GM19397 (cell line): ENCODE data around the gene ZBTB7C.

ENCODE experiments used
- ATAC-seq: cut with Tn5 transposase; IDR thresholded peaks from one replicate; pipeline ENCODE4 v1.9.1; 2021; ENCODE audit warnings: mild to moderate bottlenecking, moderate library complexity; ENCODE audit not compliant: unreplicated experiment

Gene ZBTB7C

DNA sequence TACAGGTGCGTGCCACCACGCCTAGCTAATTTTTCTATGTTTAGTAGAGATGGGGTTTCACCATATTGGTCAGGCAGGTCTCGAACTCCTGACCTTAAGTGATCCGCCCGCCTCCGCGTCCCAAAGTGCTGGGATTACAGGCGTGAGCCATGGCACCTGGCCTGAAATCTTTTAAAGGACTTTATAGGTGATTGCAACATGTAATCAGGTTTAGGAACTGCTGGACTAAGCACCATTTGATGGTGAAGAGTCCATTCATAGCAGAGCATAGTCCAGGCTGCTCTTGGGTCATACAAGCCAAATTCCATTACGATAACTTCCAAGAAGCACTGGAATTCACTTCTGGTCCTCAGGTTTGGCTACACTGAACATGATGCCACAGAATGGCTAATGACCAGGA lies 278.1 kb downstream of the ZBTB7C start:
- no peak for ATAC-seq

DNA sequence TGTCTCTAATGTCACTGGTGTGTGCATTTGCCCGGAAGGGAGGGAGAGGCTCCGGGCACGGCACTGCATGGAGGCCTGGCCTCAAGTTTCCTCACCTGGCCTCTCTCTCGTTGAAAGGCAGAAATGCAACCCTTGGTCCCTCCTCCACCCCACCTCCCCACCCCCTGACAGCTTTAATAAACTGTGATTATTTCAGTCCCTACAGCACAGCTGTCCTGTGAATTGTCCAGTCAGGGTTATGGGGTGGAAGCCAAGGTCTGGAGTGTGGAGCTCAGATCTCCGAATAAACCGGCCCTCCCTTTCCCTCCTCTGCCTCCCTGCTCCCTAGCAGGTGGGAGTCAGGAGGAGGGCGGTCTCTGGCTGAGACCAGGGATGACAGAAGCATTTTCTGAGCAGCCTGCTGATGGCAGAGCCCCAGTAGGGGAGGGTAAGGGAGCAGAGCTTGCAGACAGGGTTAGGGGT lies 279.5 kb downstream of the ZBTB7C start:
- no peak for ATAC-seq

DNA sequence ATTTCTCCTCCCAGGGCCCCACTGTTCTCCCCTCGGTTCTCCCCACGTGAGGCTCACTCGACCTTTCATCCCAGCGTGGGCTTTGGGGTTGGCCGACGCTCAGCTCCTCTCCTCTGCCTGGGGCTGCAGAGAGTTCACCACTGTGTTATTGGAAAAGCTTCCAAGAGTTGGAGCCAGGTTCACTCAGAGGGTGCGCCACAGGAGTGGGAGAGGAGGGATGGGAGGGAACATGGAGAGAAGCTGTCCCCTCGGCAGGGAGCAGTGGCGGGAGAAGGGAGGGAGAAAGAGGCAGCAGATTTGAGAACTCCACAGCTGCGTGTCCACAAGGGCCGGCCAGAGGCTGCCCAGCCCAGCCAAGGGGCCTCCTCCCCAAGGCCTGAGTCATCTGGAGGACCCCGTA lies 281.6 kb downstream of the ZBTB7C start:
- ATAC-seq, result no peak

DNA sequence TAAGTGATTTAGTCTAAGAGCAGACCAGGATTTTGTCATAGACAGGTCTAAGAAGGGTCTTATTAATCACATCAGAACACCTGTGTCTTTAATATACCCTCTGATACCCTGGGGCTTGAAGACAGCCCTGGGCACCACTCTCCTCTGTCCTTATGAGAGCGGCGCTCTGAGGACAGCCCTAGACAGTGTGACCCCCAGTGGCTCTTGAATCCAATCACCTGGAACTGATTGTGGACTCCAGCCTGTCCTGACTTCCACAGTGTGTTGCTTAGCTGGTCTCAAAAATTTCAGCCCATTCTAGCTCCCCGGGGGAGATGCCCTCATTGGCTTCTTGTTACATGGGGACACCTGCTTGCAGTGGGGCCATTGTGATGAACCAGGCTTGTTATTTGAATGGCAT lies 282.9 kb downstream of the ZBTB7C start:
- no peak for ATAC-seq

DNA sequence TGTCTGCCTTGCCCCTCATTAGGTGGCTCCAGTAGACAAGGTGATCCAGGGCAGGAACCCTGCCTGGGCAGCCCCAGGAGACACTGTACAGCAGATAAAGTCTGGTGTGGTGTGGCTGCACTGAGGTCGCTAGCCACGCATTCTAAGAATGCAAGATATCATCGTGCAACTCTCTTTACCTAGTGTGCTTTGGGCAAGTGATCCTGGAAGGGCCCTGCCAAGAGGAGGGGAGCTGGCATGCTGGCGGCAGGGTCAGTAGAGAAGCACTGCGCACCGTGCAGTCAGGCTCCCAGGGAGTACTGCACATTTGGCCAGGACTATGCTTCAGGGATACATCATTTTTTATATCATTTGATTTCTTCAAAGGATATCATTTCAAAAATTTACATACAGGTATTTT lies 283.5 kb downstream of the ZBTB7C start:
- ATAC-seq, result no peak

DNA sequence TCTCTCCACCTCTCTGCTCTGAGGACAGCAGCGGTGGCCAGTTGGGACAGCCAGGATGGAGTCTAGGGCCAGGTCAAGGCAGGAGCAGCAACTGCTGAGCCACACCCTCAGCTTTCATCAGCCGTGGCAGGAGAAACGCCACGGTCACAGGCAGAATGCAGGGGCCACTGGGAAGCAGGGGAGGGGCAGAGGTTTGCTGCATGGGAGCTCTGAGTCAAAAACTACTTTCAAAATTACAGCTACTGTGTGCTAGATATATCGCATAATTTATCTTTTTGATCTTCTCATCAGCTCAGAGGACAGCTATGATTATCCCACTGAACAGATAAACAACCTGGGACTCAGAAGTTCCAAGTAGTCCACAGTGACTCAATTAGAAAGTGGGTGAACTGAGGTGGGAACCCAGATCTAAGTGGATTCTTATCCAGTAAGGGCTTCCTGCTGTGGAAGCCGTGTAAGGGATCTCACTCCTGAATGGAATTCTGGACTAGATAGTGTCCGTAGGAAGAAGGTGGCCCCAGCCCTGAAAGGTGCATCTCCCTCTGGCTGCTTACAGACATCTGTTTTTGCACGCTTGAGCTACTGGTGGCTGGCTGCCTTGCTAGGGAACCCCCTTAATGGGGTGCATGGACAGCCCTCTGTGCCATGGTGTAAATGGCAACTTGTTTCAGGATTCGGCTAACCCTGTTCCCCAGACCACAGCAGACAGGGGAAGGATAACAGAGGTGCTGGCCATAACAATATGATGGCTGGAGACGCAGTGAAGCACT lies 284.1 kb downstream of the ZBTB7C start:
- ATAC-seq, result no peak

DNA sequence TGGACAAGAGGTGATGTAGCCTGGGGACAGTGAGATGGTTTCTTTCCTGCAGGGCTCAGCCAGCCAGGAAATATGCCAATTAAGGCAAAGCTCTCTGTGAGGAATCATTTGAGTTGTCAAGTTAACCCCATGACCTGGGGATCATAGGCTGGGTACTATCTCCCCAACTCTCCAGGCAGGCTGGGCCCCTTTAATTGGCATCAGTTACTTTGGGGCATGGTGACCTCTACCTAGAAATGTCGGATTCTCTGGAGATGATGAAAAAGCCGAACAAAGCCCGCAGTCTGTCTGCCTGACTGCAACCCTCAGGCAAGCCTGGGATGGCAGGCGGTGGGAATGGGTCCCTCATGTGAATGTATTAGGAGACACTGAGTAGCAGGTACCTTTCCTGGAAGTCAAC lies 285.2 kb downstream of the ZBTB7C start:
- ATAC-seq, result no peak

DNA sequence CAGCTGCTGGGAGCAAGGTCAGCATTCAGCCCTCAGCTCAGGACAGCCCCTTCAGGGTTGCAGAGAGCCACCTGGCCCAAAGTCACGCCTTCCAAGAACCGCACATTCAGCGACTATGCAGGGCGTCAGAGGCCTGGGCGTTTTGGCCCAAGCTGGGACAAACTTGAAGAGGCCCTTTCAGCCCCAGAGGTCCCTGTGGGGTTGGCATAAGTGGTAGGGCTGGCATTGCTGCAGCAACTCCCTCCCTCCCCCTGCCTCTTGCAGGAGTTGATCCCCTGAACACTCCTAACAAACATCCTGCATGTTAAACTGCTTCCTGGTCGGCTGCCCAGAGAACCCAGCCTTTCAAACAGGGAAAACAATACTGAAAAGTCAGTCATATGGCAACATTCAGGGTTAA lies 285.9 kb downstream of the ZBTB7C start:
- no peak for ATAC-seq

DNA sequence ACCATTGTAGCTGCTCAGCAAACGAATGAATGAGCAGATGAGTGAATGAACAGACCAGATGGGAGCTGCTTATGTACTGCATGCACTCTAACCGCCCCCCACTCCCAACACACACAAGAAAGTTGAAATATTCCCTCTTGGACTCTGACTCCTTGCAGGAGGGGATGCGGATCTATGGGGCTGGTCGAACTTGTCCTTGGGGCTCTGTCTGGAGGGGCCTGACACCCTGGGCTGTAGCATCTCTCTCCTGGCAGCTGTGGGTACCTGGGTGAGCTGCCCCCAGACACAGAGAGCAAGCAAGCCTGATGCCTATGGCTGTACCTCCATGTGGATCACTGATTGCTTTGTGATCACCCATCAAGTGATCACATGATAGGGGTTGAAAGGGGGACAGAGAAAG lies 286.4 kb downstream of the ZBTB7C start:
- no peak for ATAC-seq

DNA sequence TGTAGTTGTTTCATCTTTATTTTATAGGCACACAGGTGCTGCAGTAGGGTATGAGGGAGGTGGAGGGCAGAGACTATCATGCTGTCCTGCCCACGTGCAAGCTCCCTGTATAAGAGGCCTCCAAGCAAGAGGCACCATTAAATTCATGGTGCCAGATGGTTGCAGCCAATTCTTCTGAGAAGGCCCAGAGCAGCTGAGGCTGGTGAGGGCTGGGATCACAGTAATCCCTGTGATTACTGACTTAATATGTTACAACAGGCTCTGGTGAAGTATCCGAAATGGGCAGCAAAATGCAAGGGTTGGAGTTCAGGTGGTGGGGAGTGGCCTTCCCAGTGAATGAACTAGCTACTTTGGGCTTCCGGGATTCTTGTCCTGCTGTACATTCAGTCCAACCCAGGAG lies 286.8 kb downstream of the ZBTB7C start:
- no peak for ATAC-seq

DNA sequence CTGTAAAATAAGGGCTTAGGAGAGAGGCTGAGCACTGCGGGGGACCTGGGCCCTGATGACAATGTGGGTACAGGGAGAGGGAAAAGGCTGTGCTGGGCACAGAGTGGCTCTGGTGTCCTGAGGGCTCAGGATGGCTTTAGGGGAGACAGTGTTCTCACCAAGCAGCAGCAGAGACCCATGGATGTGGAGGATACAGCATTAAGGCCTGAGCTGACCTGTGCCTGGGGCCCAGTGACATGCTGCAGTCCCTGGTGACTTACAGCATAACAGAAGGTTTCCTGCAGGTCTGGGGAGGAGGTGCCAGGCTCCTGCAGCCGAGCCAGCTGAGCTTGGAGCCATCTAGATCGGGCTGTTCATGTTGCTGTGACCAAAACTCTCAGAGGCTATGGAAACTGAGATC lies 287.4 kb downstream of the ZBTB7C start:
- no peak for ATAC-seq

DNA sequence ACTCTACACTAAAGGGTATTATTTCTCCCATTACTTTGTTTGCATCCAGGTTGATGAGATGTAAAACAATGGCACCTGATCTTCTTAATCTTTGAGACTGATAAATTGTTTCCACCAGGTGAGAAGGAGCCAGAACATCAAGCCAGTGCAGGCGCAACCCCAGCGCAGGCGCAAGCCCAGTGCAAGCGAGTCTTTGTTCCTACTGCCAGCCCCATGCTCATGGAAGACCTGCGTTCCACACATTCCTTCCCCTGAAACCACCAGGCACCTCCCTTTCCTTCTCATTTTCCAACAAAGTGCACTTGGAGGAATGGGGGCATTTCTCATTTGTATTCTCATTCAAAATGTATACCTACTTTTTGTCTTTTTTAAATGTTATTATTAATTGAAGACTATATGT lies 290.0 kb downstream of the ZBTB7C start:
- ATAC-seq, result no peak

DNA sequence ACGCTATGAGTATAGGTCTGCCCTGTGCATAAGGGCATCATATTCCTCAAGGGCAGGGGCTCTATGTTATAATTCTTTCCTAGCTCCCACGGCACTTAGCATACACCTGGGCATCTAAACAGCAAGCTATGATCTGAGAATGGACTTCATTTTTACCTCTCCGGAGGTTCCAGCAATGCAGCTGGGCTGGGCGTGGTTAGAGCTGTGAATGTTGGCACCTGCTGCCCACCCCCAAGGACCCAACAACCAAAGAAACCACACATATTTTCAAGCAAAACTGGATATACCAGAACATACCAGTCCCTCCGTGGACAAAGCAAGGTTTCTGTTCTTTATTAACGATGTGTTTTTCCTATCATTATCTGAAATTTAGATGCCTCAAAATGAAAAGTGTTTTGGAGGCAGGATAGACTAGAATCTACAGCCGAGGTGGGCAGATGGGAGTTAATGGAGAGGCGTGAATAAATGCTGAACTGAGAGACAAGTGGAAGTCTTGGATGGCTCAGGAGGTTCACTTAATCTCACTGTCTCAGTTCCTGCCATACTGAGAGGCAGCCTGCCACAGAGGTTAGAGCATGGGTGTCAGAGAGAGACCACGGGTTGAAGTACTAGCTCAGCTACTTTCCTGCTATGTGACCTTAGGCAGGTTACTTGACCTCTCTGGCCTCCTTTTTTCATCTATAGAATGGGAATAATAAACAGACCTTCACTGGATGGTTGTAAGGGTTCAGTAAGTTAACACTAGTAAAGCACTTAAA lies 292.1 kb downstream of the ZBTB7C start:
- no peak for ATAC-seq

DNA sequence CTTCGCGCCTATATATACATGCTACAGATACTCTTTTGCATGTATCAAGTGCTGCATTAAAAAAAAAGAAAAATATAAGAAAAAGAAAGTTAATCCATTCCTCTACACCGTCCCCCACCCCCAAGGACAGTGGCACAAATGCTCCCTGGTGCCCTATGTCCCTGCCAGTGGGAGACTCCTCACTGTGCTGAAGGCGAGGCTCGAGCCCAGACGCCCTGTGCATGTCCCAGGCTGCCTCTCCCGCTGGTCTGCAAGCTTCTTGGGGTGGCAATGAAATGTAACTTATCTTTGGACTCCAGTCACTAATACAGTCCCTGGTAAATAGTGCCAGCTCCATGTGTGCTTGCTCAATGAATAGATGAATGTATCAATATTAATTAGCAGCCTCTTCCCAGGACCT lies 293.2 kb downstream of the ZBTB7C start:
- no peak for ATAC-seq

DNA sequence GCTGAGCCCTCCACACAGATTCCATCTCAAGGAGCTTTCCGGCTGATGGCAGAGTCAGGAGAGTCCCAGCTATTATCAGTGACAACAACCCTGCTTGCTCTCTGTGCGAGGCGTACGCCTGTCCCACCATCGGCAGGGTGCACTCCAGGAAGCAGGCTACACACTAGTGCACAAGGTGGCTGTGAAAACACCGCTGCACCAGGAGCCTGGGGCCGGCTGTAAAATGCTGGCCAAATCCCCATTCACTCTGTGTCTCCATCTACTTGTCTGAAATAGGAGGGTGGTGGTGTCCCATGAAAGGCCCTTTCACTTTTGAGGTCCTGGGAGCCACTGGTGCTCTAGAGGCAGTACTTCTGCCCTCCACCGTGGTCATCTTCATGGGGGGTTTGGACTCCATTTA lies 295.5 kb downstream of the ZBTB7C start:
- ATAC-seq, result no peak

DNA sequence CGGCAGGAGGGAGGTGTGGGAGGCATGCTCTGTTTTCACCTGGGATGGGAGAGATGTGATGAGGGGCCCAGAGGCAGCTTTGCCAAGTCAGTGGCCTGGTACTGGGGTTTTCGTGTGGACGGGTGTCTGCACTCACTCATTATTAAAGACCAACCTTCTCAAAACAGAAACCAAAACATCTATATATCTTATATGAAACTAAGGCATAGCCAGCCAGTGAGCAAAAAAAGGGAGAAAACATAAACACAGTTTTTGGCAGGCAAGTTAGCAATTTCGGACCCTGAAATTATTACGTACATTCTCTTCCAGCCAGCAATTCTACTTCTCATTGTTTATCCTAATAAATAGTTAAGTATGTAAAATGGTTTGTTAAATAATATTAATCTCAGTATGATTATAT lies 297.6 kb downstream of the ZBTB7C start:
- ATAC-seq, result no peak

DNA sequence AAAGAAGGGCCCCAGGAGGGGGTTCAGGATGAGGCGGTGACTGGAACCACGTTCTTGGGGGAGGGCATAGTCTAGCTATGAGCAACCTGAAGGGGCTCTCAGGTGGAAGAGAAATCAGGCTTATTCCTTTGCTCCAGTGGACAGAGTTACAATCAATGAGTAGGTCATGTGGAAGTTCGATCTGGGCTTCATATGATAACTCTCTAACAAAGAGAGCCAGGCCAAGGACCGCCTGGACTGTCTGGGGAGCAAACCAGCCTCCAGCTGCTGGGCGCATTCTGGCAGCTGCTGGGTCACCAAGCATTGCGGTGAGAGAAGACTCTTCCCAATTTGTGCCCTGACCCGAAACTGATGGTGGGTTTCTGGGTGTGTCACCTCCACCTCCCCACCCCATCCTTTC lies 298.4 kb downstream of the ZBTB7C start:
- no peak for ATAC-seq

DNA sequence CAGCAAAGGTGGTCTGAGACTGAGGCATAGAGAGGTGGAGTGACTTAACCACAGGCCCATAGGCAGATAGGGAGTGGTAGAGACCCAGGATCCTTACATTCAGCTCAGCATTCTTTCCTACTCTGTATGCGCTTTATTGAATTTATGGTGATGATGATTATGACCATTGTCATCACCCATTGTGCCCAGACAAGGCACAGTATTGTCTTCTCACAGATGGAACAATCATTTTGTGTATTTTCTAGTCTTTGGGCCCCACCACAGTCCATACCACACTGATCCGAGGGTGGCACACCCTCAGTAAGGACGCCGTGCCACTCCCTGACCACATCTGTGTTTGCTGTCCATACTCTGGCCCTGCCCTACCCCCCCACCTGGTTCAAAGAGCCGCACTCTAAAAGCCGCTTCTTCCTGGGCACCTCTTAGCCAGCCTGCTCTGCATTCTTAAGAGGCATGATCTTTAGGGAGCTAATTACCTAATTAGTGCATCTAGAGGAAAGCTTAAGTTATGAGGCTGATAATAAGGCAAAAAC lies 299.2 kb downstream of the ZBTB7C start:
- ATAC-seq, result no peak

DNA sequence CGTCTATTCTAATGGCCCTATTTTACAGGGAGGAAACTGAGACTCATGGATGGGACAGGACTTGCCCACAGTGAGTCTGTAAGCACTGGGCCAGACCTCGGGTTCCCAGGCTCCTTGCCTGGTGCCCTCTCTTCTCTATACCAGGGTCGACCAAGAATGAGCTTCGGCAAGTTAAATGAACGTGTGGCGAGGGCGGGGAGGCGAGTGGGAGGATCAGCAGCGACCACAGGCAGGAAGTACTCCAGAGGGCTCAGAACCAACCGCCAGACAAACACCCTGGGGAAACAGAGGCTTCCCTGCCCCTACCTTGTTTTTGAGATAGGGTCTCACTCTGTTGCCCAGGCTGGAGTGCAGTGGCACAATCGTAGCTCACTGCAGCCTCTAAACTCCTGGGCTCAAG lies 301.0 kb downstream of the ZBTB7C start:
- no peak for ATAC-seq

DNA sequence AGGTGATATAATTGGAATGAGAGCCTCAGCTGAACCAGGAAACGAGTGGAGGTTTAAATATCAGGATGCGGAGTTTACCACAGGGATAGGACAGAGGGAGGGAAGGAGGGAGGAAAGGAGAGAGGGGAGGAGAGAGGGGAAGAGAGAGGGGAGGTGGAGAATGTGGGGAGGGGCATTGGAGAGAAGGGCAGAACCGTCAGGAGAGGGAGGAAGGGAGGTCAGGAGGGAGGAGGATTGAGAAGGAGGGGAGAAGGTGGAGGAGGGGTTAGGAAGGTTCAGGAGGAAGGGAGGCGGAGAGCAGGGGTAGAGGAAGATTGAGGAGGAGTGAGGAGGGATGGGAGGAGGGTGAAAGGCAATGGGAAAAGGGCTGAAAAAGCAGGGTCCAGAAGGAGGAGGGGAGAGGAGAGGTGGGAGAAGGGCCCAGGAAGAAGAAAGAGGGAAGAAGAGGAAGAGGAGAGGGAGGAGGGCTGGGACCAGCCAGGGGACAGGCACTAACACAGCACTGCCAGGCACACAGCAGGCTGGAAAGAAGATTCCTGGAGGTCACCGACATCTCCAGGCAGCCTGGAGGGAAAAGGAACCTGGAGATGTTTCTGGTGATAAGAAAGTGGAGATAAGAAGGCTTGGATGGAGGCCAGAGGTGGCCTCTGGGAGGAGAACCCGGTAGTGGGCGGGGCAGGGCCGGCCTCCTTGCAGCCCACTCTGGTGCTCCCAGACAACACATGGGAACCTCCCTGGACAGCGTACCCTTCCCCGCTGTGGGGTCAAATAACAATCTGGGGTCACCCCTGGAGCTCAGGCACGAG lies 302.0 kb downstream of the ZBTB7C start:
- ATAC-seq, result no peak

DNA sequence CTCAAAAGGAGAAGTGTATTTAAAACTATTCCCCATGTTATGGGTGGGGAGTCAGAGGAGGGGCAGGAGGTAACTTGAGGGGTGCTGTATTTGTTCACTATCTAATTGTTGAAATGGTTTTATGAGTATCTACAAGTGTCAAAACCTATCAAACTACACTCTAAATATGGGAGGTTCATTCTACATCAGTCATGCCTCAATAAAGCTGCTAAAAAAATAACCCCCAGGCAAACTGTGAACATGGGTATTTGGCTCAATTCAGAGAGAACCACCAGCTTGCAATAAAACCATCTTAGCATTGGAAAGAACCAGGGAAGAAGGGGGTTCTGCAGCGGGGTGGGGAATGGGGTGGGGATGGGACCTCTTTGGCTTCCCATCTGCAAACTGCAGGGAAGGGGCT lies 302.7 kb downstream of the ZBTB7C start:
- ATAC-seq, result no peak
